Activated CD4-positive, alpha-beta T cell treated with anti-CD3 and anti-CD28 coated beads, Interleukin-2, Interleukin-4, amounts not matched to agents 100 ng/mL and 50 ng/mL, durations not matched to agents 16 hours and 8 hours (primary cell): ENCODE measurements around the gene ABCB11.
"Not testable (repeated sequence)": the region's sequence is repeated elsewhere in the genome, so short reads cannot be mapped to it uniquely, and the experiment has no call there.

Experiments used
- DNase-seq: peaks from one replicate; pipeline ENCODE4 v3.0.0-alpha.2; 2020; ENCODE audit warnings: low spot score

ABCB11 gene

DNA sequence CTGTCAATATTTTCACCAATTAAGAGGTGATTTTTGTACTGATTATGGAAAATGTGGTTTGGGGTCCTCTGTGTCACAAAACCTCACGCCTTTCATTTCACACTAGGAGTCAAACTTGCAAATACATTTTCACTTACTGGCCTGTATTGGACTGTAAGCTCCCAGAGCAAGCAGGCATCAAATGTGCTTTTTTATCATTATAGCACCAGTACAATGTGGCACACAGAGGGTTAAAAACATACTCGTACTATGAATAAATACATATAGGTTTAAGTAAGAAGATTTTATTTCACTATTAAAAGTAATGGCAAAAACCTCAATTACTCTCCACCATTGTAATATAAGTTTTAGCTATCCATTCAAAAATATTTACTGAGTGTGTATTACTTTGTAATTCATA lies 56.7 kb downstream of the ABCB11 start:
- DNase-seq = no peak

DNA sequence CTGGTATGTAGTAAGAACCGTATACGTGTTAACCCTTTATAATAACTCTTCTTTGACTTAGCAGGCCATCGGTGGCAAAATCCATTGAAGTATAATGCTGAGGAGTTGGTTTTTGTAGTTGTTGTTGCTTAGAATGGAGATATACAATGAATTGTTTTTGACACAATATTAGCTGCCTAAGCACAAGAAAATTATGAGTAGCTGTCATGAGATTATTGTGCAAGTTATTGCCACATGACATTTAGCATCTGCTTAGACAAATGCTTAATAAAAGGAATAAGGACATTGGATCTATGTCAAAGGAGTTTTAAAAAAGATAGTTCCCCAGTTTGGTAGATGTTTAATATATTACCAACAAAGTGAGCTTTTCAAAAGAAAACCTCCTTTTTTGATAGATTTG lies 59.9 kb downstream of the ABCB11 start:
- no peak for DNase-seq

DNA sequence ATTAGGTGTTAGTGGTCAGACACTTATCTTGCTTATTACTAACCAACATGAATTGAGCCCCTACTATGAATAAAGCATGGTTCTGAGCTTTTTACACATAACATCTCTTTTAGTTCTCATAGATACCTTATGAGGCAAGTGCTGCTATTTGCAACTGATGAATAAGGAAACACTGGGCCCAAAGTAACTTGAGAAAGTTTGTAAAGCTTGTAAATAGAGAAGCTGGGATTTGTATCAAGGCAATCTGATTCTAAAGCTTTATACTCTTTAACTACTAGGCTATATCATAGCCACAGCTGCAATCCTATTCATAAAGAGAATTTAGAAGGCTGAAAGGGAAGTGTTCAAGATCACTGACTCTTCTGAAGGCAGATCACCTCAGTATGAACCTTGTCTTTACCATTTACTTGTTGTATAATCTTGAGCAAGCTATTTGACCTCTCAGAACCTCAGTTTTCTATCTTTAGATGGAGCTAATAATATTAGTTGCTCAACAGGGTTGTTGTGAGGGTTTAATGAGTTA lies 60.4 kb downstream of the ABCB11 start:
- no peak for DNase-seq

DNA sequence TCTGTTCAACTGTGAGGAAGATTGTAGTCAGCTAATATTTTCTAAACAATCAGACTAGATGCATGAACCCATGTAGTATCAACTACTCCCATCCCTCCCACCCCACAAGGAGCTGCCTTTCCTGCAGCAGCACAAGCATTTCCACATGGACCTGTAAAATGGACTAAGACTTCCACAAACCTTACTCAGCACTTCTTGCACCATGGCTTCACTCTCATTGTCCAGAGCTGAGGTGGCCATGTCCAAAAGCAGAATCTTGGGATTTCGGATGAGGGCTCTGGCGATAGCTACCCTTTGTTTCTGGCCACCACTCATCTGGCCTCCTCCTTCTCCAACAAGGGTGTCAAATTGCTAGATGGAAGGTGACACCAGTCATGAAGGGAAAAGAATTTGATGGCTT lies 61.3 kb downstream of the ABCB11 start:
- DNase-seq = no peak

DNA sequence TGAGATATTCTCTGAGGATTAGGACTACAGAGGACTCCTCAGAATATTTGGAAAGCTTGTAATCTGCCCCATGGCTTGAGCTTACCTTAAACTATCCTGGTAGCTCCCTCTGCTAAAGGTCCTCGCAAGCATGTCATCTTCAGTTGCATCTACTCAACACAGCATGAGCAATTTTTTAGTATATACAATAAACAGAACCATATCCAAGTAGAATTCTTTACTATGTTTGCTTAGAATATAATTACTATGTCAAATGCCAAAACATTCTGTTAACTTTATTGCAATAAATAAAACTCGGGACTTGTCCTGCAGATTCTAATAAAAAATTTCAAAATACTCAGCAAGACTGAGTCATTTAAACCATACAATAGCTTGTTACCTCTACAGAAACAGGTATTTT lies 62.8 kb downstream of the ABCB11 start:
- DNase-seq = no peak

DNA sequence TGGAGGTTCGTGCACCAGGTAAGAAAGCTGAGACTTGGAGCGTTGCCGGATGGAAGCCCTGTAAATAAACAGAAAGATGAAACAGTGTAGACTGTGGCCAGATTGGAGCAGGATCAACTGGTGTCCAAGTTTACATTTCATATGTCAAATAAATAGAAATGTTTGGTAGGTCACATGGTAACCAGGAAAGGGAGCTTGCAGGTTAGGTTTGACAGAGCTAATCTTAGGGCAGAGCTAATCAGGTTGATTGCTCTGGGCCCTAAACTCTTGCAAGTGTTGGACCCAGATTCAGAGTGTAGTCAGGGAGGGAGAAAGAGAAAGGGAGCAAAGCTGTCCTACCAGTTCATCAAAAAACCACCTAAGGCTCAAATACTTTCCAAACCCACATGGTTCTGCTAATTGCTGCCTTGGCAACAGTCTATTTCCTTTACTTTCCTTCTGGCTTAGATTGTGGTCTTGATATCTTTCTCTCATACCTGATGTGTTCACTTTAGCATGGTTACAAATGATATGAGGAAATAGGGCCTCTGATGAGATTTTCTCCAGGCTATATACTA lies 66.8 kb downstream of the ABCB11 start:
- DNase-seq = no peak

DNA sequence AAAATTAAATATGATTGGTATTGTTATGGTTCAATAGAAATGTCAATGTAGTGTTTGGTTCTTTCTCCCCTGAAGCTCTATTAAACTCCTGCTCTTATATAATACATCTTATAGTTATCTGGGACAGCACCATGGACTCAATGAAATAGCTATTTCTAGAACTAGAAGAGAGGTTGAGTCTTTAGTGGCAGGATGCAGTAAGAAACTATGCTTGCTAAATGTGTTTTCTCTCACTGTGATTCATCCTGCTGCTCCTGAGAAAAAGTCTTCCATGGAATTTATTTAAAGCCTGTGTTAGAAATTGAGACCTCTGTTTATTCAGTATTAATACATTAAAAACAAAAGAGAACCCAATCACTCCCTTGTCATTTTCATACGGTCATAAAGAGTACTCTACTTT lies 68.5 kb downstream of the ABCB11 start:
- DNase-seq = no peak

DNA sequence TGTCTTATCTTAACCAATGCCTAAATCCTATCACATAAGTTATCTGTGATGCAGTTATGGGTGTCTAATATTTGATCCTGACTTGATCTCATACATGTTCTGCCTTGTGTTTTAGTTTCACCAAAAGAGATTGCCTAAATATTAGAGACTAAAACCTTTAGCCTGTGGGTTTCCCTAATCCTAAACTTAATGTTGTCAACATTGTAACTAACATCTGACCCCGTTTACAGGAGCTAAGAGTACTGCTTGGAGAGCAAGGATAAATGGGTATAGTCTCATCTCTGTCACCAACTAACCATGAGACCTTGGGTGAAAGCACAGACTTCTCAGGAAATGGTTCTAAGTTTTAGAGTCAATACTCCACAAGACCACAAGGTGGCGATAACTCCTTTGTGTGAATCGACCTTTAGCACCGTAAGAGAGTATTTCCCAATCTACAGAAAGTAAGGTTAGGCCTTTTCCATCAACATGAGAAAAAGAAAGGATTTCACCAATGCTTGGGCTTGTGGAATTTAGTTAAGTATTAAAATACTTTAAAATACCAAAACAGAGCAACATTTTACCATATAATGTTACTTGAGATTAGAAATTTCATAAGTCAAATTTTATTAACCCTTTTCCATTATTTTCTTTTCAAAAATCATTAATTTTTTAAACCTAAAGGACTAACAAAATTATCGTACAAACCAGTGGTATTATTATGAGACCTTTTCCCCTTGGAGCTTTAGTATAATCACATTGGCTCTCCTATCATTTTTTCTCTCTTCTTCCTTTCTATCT lies 69.5 kb downstream of the ABCB11 start:
- peak; percentile 74 for DNase-seq

DNA sequence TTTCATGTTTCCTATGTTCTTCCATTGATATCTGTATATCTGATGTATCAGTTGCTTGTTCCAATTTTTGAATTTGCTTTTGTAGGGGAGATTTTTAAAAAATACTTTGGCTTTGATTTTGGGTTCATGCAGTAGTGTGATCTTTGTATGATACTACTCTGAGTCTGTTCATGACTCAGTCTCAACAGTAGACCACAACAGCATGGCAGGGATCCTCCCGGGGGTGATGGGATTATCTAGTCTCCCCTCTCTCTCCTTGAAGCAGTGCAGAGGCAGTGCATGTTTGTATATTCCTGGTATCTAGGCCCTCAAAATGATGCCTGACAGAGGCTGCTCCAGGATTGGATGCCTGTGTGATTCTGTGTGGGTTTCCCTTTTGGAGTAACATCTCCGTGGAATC lies 74.7 kb downstream of the ABCB11 start:
- no peak for DNase-seq

DNA sequence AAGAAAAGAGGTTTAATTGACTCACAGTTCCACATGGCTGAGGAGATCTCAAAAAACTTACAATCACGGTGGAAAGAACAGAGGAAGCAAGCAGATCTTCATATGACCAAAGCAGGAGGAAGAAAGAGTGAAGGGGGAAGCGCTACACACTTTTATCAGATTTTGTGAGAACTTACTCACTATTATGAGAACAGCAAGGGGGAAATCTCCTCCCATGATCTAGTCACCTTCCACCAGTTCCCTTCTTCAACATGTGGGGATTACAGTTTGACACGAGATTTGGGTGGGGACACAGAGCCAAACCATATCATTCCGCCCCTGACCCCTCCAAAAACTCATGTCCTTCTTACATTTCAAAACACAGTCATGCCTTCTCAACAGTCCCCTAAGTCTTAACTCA lies 75.8 kb downstream of the ABCB11 start:
- no peak for DNase-seq

DNA sequence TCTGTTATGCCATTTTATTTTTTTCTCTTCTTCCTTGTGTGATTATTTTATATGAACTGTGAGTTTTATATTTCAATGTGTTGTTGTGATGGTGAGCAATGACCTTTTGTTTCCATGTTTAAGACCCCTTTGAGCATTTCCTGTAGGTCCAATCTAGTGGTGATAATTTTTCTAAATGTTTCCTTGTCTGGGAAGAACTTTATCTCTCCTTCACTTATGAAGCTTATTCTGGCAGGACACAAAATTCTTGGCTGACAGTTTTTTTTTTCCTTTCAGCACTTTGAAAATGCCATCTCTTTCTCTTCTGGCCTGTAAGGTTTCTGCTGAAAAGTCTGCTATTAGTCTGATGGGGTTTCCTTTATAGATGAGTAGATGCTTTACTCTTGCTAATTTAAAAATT lies 76.9 kb downstream of the ABCB11 start:
- DNase-seq = no peak

DNA sequence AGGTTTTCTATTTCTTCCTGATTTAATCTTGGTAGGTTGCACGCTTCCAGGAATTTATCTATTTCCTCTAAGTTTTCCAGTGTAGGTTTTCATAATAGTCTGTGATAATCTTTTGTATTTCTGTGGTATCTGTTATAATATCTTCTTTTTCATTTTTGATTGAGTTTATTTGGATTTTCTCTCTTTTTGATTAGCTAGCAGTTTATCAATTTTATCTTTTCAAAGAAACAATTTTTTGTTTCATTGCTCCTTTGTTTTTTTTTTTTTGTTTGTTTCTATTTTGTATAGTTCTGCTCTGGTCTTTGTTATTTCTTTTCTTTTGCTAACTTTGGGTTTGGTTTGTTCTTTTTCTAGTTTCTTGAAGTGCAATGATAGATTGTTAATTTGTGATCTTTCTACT lies 78.7 kb downstream of the ABCB11 start:
- DNase-seq = no peak

DNA sequence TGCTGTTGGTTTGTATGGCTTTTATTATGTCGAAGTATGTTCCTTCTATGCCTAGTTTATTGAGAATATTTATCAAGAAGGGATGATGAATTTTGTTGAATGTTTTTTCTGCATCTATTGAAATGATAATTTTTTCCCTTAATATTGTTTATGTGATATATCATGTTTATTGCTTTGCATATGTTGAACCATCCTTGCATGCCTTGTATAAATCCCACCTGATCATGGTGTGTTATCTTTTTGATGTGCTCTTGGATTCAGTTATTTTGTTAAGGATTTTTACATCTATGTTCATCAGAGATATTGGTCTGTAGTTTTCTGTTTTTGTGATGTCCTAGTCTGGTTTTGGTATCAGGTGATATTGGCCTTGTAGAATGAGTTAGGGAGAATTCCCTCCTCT lies 79.3 kb downstream of the ABCB11 start:
- no peak for DNase-seq

DNA sequence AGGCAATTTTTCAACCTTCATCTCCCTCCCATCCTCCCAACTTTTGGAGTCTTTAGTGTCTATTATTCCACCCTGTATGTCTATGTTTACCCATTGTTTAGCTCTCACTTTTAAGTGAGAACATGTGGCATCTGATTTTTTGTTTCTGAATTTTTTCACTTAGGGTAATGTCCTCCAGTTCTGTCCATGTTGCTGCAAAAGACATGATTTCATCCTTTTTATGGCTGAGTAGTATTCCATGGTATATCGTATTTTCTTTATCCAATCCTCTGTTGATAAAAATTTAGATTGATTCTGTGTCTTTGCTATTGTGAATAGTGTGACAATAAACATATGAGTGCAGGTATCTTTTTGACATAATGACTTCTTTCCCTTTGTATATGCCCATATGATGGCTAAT lies 81.8 kb downstream of the ABCB11 start:
- no peak for DNase-seq

DNA sequence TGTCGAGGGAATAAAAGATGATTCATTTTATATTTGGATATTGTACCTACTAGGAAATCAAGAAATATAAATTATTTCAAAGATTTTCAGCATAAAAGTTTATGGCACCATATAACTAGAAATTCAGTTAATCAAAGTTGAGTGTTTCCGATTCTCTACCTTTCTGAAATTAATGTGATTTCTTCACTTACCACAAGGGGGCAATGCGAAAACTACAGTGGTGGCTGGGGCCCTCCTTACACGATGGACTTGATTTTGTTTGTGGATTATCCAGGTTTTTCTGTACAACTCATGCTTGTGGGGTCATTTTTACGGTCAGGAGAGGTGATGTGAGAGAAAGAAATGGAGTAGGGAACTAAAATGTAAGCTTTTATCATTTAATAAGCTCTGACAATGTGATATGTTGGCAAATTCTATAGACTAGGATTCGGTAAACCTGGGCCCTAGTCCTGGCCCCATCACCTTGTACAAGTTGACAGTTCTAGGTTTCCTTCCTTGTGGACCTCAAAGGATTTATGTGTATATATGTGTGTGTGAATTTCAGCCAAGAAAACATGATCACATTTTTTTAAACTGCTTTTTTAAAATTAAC lies 82.4 kb downstream of the ABCB11 start:
- peak; percentile 18 for DNase-seq

DNA sequence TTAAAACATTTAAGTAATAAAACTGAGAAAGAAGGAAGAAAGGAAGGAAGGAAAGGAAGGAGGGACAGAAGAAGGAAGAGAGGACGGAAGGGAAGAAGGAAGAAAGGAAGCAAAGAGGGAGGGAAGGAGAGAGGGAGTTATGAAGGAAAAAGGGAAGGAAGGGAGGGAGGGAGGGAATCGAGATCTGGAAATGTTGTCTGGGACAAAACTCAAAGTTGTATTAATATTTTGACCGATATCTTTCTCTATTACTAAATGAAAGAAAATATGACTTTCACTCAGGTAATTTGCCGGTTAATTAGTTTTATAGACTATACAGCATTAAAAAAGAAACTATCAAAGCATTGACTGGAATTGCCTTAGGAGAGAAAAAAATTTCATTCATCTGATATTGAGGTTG lies 85.6 kb downstream of the ABCB11 start:
- DNase-seq = no peak

DNA sequence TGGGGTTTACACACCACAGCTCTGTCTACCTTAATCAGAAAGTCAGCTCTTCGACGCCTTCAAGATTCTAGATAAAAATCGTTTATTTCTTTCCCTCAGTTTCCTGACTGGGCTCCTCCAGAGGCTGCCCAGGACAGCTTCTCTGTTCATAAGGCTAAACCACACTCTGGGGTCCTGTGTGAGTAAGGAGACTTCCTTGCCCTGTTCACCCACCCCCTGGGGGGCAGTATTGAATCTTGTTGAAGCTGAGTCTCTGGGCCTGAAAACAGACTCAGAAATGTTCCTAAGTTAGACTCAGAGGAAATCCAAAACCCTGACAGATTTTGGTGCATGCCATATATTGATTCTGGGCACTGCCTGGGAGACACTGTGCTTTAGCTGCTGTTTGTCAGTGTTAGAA lies 87.1 kb downstream of the ABCB11 start:
- no peak for DNase-seq

DNA sequence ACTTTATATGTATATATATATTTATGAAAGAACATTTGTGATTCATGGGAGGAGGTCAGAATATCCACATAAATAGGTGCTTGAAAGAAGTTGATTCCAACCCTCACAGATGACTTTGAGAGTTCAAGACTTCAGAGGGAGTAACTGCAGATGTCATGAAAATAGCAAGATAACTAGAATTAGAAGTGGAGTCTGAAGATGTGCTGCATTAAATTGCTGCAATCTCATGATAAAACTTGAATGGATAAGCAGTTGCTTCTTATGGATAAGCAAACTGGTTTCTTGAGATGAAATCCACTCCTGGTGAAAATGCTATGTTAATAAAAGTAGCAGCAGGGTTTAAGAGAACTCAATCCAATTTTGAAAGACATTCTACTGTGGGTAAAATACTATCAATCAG lies 89.8 kb downstream of the ABCB11 start:
- DNase-seq = no peak

DNA sequence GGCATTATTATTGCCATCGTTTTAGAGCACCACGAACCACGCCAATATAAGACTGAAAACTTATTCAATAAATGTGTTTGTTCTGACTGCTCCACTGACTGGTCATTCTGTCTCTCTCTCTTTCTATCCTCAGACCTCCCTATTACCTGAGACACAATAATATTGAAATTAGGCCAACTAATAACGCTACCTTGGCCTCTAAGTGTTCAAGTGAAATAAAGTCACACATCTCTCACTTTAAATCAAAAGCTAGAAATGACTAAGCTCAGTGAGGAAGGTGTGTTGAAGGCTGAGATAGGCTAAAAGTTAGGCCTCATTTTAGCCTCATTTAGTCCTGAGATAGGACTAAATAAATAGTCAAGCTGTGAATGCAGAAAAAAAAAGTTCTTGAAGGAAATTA lies 91.2 kb downstream of the ABCB11 start:
- peak; percentile 76 for DNase-seq

DNA sequence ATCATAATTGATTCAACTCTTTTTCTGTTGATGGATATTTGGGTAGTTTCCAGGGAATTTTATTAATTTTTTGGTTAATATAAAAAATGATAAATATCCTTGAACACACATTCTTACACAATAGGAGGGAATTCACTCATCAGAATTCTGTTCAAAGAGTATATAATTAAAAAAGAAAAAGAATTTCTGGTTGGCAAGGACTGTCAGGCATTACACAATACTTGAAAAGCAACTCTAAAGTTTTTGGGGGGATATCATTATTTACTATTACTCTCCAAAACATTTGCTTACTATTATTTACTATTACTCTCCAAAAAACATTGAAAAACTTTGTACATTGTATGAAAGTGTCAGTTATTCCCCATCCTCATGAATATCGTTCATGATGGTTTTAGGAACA lies 92.1 kb downstream of the ABCB11 start:
- no peak for DNase-seq

DNA sequence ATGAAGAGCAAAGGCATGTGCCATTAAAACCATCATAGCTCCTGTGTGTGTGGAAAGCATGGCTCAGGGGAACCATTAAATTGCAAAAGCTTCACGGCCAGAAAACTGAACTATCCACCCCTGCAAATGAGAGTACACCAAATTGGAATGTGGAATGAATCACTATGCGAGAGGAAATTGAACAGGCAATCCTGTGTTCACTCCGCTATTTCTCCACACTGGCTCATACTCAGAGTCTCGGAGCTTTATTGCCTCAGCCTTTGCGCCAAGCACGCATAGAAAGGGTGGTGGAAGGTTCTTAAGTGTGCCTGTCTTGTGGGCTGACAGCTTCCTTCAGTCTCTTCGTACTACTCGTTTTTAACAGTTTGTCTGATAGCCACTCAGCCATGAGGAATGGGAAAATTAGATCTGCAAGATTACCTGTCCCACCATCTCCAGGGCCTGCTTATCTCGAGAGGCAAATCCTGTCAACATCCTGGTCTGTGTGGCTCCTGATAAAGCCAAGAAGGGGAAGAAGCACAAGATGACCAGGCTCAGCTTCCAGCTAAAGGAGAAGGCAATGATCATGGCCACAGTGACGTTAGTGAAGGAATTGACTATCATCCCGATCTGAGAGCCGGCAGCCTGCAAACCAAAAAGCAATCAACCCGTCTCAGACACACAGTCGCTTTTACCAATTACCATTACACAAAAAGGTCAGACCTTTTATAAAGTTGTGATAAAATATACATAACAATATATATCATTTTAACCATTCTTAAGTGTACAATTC lies 95.1 kb downstream of the ABCB11 start:
- no peak for DNase-seq

DNA sequence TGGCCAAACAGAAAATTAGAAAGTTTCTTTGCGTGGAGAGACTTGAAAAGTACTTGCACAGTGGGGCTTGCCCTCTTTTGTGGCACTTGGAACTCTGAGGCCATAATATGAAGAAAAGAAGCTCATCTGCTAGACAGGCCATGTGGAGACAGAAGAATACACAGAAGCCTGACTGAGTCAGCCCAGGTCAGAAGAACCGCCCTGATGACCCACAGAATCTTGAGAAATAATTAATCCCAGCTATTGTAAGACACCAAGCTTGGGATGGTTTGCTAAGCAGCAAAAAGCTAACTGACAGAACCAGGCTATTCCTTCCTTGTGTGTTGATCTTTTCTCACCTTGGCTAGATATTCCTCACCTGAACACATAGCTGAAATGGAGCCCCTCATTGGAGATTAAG lies 96.3 kb downstream of the ABCB11 start:
- no peak for DNase-seq

DNA sequence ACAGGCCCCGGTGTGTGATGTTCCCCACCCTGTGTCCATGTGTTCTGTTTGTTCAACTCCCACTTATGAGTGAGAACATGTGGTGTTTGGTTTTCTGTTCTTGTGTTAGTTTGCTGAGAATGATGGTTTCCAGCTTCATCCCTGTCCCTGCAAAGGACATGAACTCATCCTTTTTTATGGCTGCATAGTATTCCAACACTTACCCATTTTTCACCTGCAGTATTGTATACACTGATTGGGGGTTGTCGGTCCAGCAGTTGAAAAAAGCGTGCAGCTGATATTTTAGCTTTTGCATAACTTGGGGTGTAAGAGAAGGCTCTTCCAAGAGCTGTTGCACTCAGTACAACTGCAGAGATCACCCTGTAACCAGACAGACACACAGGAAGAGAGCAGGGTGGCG lies 99.0 kb downstream of the ABCB11 start:
- not testable (repeated sequence) for DNase-seq
